Glomerular visceral epithelial cell (primary cell): ENCODE measurements around the gene SPNS2.
A peak's percentile ranks its signal among the peaks of the same experiment; 100 is the strongest.

ENCODE experiments used
- DNase-seq: peaks from one replicate; pipeline ENCODE4 v3.0.0-alpha.2; 2016; ENCODE audit errors: extremely low spot score

The SPNS2 gene

DNA sequence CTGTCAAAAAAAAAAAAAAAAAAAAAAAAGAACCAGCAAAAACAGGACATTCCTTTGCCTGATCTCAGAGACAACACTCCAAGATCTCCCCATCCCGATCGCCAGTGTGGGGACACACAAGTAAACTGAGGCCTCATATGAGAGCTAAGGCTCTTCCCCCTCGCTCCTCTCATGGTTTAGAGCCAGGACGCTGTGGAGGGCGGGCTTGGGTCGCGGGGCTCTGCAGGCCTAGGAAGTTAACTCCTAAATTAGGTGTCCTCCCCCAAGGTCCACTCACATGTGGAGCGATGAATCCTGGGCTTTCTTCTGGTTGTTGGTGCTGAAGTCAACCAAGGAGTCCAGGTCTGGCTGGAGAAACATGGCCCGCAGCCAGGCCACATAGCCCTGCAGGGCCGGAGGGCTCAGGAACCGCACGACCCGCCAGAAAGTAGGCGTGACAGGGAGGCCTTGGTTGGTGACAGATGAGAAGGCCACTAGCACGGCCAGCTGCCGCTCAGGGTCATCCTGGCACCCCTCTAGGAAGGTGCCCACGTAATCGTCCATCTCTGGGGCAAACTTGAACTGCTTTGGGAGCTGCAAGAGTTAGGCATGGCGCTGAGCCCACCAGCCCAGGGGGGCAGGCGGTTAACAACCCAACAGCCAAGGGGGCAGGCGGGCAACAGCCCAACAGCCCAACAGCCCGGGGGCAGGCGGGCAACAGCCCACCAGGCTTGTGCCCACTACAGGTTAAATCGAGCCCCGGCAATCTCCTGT lies 51.3 kb downstream of the SPNS2 start:
- DNase-seq: no peak

DNA sequence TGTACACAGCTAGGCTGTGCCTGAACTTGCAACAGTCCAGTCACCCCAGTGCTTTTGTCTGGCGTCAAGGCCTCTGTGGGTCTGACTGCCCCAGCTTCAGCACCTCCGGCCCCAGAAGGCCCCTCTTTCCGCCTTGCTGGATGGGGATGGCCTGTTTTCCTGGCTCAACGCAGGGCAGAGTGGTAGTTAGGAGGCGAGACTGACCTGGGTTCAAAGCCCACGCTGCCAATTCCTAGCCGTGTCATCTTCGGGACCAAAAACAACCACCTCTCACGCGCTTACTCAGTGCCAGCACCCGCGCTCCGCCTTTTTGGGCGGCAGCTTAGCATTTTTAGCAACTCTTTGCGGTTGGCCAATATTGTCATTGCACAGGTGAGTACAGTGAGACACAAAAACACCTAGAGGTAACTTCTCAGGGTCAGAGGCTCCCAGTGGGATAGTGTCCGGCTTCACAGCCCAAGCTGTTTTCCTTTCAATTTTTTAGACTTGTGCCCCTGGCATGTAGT lies 51.9 kb downstream of the SPNS2 start:
- DNase-seq: no peak

DNA sequence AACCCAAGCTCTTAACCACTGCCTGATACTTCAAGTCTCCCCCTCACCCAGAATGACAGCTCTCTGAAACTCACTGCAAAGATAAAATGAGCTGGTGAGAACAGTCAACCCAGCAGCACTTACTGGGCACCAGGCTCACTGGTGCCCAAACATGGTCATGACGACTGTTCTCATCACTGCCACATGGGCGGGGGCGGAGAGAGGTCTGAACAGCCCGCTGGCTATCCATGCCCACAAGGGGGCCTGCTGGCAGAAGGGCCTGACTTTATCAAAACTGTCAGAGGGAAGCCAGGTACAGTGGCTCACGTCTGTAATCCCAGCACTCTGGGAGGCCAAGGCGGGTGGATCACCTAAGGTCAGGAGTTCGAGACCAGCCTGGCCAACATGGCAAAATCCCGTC lies 52.5 kb downstream of the SPNS2 start:
- no peak for DNase-seq

DNA sequence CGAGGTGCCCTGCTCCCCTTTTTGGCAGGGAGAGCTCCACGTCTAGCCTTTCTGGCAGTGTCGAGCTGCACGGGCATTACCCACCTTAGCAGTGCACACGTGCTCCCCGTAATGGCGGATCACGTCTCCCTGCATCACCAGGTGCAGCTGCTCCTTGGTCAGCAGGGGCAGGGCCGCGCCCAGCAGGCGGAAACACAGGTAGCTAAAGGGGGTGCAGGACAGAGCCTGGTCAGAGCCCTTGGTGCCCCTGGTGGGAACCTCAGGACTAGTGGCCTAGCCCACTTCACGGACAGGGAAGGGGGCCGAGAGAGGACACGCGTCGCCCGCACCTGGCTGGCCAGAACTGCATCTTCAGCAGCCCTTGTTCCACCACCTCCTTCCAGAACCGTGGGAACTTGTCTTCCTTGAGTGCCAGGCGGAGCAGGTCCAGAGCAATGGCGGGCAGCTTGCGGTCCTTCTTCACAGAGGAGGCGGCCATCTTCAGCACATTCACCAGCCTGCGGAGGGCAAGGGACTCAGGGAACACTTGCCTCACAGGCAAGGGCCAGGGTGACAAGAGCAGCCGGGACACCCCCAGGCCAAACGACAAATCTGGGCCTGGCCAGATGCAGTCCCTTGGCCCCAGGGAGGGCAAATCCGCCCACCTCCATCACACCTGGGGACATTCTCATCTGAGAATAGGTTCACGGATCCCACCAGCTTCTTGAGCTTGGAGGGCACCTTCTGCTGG lies 53.3 kb downstream of the SPNS2 start:
- DNase-seq: no peak

DNA sequence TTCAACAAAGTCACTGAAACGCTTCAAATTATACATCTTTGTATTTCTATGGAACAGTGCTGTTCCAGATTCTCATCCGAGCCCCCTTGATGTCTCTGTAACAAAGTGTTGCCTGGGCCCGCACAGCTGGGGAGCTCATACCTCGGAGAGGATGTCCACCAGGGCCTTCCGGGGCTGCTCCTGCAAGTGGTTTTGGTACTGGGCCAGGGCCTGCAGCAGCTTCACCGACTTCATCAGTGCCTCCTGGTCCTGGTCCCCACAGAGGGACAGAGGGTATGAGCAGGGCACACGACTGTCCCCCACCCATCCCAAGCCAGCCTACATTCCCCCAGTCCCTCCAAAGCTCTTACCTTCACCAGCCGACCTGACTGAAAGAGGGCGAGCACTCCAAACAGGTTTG lies 55.0 kb downstream of the SPNS2 start:
- no peak for DNase-seq

DNA sequence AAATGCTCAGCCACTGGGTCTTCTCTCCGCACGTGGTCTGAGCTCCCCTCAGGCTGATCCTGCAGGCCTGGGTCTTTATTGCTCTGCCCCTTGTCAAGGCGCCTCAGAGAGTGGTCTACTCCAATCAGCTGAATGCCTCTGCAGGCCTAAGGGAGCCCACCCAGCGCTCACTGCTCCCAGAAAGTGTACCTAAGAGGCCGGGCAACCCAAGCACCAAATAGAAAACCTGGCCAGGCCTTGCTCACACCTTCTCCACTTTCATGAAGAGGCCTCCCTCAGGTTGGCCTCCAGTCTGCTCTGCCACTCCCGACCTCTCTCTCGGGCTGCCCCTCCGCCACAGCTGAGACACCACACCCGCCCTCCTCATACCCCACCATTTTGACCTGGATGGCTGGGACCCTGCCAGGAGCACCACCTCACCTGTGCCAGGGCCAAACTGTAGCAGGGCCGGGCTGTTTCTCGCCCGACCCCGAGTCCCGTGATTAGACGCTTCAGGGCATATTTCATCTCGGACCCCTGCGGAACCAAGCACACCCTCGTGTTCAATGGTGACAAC lies 55.8 kb downstream of the SPNS2 start:
- DNase-seq: no peak

DNA sequence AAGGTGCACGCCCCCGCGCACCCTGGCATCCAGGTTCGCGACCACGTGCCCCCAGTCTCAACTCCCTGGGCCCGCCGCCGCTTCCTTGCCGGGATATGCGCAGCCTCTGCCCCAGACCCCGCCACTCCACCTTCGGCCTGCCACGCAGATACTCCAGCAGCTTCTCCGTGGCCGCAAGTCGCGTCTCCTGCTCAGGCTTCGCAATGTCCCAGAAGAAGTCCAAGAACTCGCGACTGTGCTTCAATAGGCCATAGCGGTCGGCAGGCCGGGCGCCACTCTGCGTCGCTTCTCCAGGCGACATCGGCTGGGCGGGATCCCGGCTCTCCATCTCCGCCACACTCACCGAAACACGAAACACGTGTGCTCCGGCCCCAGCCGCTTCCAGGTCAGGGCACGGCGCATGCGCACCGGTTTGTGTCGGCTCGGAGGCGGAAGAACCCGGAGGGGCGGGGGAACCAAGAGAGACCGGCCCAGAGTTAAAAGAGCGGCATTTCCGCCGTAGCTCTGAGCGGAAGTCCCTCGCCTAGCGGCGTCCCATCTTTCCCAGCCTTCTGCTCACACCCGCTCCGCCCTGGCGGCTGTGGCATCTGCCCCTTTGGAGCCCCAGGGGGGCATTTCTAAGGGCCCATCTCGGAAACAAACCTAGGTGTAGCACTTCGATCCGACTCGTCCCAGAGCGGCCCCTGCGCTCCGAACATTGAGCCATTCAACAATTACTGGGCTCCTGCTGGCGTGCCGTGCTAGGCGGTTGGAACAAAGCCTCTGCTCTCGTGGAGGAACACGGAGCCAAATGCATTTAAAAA lies 56.5 kb downstream of the SPNS2 start, which contains the start of gene MYBBP1A:
MYBBP1A (minus strand) TSS at position 388 of the 803 bp plus-strand sequence; CDS start at position 328, 60 bp downstream.
- DNase-seq: peak; percentile 97

DNA sequence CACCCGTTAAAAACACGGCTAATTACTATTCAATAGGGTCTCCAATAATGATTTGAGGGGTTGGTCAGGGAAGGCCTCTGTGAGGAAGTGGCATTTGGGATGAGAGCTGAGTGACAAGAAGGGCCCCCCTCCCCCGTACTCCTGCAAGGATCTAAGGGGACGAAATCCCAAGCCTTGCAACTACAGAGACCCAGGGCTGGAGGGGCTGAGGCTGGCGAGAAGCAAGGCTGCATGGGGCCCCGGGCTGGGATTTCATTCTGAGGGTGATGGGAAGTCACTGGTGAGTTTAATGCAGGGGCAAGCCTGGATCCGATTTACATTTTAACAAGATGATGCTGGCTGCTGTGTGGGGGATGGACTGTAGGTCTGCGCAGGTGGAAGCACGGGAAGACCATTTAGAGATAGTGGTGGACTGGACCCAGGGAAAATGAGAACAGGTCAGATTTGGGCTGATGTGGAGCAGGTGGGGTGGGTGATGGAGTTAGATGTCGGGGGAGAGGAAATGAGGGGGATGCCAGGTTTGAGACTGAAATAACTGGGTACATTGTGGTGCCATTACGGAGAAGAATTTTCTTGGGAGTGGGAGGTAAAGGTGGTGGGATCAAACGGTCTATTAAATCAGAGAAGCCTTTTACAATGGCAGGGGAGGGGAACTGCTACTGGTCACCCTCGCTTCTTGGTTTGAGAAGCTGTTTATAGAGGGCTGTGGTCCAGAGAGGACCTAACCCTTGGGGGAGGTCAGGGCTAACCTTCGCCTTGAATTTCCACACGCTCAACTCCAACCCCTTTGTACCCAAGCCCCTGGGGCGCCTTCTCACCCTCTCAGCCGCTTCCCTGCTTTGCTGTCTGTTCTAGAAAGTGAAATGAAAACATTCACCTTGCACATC lies 57.4 kb downstream of the SPNS2 start:
- no peak for DNase-seq

DNA sequence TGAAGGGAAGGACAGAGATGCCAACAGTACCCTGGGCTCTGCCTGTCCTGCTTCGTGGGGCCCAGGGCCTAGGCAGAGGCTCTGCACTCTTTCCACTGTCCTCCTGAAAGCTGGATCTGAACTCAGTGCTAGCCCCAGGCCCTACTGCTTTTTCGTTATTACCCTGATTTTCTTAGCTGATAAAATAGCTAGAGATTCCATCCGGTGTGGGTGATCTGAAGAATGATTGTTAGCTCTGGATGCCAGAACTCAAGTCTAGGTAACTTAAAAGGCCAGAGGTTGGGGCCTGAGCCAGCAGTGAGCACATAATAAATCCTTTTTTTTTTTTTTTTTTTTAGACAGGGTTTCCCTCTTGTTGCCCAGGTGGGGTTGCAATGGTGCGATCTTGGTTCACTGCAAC lies 58.3 kb downstream of the SPNS2 start:
- no peak for DNase-seq

DNA sequence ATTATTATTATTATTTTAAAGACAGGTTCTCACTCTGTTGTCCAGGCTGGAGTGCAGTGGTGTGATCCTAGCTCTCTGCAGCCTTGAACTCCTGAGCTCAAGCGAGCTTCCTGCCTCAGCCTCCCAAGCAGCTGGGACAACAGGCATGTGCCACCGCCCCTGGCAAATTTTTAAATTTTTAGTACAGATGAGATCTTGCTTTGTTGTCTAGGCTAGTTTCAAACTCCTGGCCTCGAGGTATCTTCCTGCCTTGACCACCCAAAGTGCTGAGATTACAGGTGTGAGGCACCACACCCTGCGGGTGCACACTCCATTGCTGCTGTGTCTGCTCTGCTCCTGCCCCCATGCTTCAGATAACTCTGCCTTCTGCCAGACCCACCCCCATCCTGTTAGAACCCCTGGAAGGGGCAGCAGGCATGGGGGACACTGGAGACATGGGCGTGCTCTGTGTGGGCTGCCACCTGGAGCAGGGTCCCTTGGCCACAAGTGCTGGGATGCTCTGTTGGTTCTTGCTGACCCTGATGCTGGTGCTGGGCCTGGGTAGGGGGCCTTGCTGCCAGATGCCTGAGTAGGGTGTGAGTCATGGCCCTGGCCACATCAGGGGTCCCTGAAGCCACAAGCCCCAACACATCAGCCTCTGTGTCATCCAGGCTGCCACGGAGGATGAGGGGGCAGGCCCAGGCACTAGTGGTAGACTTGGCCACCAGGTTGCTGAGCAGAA lies 59.1 kb downstream of the SPNS2 start:
- DNase-seq: no peak

DNA sequence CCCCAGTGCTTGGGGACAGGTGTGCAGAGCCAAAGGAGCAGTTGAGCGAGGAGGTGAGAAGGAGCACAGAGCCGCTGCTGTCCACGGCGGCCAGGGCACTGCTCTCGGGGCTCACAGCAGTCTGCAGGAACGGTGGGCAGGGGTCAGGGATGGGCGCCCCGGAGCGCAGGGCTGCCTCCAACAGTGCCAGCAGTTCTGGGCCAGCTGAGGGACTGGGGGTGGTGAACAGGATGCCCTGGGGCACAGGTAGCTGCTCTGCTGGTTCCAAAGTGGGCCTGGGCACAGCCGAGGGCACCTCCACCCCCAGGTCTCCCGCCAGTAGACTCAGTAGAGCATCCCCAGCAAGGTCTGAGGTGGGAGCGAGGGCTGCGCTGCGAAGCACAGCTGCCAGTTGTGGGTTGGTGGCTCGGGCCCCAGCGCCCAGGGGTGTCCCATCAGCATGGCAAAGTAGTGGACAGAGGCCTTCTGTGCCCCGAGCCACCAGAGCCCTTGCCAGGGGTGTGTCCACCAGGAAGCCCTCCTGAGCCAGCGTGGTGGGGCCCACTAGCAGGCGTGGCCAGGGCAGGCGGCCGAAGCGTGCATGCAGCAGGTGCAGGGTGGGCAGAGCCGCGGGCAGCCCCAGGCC lies 59.8 kb downstream of the SPNS2 start:
- DNase-seq: no peak

DNA sequence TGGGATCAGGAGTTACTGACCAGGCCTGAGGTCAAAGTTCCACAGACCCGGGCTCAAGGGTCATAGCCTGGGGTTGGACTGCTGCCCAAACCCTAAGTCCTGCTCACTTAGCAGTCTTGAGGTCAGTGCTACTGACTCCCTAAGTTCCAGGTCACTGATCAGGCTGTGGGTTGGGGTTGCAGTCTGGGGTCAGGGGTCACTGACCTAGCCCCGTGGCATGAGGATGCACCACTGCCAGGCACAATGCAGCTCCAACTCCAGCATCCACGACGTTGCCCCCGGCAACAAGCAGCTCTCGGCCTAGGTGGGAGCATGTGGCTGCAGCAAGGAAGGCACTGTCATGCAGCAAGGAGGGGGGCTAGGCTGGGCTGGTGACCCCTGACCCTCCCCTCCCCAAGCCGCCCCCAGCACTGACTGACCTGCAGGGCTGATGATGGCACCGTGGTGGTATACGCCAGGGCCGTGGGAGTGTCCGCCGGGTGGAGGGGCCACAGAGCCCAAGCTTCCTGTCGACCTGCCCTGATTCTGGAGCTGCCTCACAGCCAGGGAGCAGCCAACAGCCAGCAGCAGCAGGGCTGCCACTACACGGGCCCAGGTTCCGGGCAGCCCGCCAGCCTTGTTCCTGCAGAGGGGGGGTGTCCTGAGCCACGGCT lies 60.6 kb downstream of the SPNS2 start:
- no peak for DNase-seq

DNA sequence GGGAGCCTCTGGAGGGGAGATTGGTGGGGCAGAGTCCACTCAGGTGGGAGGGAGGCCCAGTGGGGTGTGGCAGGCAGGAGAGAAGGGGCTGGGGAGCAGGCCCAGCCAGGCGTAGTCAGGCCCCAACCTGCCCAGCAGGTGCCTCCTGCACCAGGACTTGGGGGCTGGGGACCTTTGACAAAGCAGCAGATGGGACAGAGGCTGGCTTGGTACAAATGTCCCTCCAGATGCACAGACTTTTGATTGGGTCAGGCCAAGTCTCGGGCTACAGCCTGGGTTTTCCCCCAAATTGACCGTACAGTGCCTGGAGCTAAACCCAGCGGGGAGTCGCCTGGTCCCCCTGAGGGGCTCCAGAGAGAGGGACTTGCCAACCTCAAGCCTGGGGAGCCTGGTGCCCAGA lies 61.3 kb downstream of the SPNS2 start:
- no peak for DNase-seq

DNA sequence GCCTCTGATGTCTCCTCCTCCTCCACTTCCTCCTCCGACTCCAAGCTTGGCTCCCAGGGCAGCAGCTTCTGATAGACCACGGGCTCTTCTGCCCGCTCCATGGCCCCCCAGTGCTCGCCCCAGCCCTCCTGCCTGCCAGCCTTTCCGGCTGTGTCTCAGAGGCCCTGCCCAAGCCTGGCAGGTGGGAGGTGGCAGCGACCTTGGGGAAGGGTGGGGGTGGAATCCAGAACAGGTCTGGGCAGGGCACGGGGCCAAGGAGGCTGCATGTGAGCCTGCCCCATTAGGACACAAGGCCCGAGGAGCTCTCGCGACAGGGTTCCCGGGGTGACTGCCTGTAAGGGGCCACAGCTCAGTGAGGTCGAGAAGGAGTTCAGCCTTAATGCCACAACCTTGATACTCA lies 61.7 kb downstream of the SPNS2 start, which contains the start of gene GGT6:
GGT6 (minus strand) TSS at position 157 of the 400 bp plus-strand sequence; CDS start at position 101, 56 bp downstream.
- no peak for DNase-seq

DNA sequence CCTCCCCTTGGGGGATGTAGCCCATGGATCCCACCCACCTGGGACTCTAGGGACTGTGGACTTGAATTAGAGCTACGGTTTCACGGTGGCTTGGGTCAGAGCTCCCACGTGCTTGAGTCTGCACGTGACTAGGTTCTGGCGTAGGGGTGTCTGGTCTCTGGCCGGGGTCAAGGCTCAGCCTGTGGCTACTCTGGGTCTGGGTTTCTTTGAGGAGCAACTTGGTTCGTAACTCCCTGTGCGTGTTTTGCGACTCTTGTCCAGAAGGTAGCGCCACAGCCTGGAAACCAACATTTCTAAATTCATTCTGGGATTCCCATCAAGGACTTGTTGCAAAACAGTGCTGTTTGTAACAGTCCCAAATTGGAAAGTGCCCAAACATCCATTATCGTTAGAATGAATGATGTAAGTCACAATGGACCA lies 62.2 kb downstream of the SPNS2 start:
- DNase-seq: no peak

DNA sequence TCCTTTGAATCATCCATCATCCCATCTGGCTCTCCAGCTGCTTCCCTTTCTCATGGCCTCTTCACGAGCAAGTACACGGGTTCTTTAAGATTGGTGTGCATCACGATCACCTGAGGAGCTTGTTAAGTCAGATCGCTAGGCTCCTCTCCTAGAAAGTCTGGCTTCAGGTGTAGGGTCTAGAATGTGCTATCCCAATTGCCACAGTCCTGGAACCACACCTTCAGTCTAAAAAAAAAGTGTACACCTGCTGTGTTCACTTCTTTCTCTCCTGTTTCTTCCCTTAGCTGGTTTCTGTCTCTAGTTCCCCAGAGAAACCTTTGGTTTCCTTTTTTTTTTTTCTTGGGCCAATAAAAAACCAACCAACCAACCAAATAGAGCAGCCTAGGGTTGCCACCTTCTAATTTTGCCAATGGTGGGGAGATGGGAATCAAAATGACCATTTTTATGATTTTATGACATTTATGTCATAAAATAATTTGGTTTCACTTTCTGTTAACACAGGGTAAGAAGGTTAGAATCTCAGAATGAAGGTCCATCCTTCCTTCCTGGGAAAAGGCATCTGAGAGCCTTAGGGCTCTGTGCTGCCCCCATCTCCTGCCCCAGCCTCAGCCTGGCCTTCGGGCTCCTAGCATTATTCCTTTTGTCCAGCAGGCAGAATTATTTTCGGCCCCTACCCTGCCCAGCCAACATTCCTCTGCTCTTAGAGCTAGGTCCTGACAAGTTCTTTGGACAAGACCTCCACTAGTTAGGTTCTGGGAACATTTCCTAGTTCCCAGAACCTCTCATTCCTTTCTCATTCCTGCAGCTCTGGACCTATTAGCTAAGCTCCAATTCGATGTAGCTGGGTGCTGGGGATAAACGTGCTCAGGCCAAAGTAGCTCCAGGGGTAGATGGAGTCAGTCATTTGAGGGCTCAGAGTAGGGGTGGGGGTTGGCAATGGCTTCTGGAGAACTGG lies 63.6 kb downstream of the SPNS2 start:
- DNase-seq: no peak

DNA sequence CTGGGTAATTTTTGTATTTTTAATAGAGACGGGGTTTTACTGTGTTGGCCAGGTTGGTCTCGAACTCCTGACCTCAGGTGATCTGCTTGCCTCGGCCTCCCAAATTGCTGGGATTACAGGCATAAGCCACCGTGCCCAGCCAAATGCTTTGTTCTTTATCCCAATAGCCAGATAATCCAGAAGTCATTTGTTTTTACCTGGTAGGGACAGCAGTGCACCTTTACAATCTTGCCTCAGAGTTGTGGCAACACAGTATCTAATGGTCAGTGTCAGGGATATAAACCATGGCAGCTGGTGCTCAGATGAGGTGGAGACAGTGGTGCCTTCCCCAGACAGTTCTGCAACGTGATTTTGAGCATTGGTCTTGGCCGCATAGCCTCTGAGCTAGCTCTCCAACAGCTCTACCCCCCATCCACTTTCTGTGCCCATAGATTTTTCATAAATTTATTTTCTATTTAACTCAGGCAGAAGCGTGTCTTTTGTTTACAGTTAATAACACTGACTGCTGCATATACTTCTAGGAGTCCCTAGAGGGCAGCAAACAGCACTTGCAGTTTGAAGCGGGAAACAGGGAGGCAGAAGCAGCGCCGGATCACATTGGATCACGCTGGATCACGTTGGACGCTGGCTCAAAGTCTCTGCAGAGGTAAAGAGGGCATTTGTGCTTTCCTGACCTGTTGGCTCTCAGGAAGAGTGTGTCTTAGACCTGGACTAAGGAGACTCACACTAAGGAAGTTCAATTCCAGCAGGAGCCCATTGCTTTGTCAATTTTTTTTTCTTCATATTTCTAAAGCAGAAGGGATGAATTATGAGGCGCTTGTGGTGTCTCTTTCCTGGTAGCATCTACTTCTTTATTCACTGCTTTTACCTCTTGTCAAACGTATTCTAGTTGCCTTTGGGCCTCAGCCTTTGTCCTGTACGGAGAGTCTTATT lies 66.8 kb downstream of the SPNS2 start:
- peak; percentile 79 for DNase-seq
